NCI-H187 treated with DMSO at 0.1 percent for 48 hours (cell line): ENCODE measurements around the gene GNAI1.

Experiments
- DNase-seq: peaks from one replicate; lab custom pipeline; 2025; lab: John Stamatoyannopoulos, UW

The GNAI1 gene

DNA sequence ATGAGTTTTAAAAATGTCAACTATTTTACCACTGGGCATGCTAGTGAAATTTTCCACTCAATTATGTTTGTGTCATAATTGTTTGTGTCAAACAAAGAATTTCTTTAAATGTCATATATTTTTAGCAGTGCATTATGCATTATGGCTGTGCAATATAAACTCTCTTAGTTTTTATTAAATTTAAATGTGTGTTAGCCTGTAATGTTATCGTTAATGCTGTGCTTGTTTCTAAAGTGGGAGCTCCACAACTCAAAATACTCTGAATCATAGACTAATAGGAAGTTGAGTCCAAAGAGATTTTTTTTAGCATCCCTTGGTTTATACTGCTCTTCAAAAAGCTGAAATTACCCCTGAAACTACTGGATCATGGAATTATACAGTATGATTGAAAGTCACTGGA is 26.8 kb downstream of the GNAI1 start:
- DNase-seq, result no peak

DNA sequence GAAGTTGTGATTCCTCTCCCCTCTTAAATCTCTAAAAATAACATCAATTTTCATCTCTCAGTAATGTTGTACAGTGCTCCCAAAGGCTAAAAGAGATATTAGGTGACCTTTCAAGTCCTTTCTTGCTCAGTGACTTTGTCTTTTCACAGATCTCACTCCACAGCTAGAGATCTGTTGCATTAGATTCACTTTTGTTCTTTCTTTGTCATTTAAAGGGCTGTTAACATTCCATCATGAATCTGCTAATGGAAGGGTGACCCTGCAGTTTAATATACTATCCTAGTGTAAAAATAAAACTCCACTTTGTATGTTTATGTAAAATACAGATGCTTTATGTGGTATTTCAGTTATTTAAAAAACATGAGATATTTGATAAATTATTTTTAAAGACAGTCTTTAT is 30.5 kb downstream of the GNAI1 start:
- DNase-seq, result no peak

DNA sequence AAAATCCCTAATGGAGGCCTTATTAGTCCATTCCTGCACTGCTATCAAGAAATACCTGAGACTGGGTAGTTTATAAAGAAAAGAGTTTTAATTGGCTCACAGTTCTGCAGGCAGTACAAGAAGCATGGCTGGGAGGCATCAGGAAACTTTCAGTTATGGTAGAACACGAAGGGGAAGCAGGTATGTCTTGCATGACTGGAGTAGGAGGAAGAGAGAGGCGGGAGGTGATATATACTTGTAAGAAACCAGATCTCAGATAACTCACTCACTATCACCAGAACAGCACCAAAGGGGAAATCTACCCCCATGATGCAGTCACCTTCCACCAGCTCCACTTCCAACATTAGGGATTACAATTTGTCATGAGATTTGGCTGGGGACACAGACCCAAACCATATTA is 35.8 kb downstream of the GNAI1 start:
- DNase-seq, result no peak

DNA sequence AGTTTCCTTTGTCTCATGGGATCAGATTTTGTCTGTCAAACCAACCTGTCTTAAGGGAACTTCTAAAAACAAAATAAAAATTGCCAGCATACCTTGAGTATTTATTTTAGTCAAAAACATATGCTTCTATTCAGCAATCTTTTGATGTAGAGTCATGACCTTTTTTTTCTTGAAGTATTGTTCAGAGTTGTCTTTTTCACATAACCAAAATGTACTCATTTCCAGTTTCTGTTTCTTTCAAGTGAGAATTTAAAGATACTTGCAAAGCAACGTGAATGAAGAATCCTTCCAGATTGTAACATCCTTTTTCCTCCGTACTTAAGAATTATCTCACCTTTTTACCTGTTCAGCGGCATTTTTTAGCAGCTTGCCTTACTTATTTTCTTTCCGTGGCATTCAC is 37.8 kb downstream of the GNAI1 start:
- no peak for DNase-seq

DNA sequence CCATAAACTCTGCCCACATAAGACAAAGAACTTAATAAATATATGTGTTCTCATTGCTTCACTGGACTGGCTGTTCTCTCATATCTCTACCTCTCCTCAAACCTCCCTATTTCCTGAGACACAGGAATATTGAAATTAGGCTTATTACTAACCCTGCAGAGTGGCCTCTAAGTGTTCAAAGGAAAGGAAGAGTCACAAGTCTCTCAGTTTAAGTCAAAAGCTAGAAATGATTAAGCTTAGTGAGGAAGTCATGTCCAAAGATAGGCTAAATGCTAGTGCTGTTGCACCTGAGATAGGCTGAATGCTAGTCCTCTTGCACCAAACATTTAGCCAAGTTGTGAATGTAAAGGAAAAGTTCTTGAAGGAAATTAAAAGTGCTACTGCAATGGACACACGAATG is 41.1 kb downstream of the GNAI1 start:
- no peak for DNase-seq

DNA sequence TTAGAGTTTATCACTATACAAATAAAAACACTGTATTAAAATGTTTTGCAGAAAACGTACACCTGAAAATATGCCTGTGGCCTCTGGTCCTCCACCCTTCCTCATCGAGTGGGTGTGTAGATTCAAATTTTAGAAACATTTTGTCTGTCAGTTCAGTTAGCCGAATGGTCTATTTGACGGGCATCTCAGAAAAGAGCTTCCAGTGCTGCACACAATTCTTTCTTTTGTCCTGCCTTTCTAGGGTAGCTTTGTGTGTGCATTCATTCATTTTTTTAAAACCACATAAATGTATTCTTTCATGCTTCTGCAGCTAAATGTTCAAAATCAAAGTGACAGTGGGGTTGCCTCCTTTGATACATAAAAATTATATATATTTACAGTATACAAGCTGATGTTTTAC is 46.8 kb downstream of the GNAI1 start:
- DNase-seq, result no peak

DNA sequence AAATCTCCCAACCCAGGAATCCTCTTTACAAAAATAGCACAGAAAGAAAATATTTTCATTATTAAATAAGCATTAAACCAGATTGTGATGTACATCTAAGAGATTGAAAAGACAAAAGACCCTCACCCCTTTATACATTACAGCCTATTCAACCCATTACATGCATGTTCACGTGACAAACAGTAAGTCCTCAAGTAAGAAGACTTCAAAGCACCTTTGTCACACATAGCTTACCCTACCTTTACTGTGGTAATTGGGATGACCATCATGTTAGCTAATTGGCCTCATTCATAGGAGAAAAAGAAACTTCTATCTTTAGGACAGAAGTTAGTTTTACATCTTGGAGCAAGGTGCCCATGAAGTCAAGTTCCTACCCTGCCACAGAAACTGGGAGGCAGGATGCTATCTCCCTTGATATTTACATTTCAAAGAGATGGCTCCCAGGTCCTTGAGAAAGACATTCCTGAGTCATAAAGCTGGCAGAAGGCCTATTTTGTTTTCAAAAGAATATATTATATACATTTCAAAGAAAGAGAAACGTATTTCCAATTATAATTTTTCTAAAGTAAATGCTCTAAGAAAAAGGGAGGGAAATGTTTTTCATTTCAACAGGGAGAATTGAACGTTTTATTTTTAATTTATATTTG is 48.1 kb downstream of the GNAI1 start:
- DNase-seq, result no peak

DNA sequence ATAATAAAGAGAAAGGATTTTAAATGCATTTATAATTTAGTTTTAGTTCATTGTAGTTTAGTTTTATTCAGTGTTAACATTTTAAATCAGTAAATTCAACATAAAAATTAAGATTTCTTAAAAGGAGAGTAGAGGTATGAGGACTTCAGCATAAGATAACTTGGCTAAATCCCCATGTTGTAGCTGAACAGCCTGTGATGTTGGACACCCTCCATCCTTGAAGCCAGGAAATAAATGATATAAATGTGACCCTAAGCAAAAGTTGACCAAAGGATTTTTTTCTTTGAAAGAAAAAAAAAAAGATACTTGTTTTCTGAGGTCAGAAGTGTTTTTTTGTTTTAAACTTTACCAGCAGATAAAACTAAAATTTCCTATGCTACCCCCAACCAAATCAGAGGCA is 48.7 kb downstream of the GNAI1 start:
- DNase-seq, result no peak

DNA sequence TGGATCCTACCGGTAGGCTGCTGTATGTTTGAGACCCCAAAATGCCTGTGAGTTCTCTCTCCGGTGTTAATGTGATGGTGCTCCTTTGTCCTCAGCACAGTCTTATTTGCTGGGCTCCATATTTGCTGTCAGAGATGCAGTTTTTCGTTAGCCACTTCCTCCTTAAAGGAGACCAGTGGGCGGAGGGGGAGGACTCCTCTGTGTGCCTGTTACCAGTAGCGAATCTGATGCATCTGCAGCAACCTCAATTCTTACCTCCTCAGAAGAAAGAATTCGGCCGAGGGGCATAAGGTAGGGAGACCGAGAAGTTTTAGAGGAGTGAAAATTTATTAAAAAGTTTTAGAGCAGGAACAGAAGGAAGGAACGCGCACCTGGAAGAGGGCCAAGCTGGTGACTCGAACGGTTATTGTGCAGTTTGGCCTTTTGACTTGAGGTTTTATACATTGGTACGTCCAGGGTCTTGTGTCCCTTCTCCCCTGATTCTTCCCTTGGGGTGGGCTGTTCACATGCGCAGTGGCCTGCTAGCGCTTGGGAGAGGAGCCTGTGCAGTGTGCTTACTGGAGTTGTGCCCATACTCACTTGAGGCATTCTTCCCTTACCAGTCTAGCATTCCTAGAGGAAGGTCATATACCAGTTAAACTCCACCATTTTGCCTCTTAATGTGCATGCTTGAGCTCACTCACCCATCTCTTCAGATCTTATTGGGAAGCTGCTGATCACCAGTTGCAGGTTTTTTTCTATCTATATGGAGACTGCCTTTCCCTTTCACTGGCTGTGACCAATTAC is 49.5 kb downstream of the GNAI1 start:
- DNase-seq, result no peak

DNA sequence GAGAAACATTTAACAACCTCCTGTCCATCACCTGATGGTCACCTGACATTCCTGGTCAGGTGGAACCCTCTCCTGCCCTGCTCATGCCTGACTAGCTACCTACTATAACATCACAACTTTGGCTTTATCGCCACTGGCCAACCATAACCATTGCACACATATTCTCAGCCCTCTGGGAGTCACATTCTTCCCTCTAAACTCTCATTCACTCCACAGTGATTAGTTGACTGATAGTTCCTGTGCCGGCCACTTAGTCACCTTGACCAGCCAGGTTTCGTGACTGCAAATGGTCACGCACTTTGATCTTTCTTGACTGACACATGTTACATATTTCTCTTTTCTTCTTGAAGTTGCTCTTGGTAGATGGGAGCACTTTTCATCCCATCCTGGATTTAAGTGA is 50.1 kb downstream of the GNAI1 start:
- DNase-seq, result no peak

DNA sequence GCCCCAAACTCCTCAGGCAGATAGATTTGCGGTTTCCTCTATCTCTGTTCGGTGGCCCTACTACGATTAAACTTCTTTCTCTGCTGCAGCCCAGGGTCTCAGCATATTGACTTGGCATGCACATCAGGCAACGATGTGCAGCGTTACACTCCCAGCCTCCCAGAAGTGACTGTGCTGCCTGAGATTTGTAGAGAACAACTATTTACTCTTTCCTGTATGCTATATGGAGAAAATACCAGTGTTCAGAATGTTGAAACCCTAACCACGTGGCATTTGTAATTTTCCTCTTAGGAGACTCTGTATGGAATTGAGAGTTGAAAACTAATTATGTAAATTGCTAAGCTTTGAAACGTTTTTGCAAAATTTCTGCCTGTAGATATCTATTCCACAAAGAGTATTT is 50.9 kb downstream of the GNAI1 start:
- no peak for DNase-seq

DNA sequence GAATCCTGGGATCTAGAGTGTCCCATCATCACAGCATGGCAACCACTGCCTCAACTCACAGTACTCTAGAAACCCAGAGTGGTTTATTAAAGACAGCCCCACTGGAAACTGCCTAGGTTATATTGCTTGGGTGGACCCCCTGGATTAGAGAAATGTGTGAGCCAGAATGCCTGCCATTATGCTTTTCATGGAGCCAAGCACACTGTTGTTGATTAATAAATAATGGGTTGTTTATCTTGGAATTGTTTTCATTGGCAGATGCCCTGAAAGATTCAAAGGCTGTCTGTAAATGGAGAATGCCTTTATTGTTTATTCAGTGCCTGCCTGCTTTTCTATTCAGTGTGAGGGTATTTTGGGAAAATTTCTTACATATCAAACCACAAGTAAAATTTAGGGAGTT is 52.1 kb downstream of the GNAI1 start:
- DNase-seq, result no peak

DNA sequence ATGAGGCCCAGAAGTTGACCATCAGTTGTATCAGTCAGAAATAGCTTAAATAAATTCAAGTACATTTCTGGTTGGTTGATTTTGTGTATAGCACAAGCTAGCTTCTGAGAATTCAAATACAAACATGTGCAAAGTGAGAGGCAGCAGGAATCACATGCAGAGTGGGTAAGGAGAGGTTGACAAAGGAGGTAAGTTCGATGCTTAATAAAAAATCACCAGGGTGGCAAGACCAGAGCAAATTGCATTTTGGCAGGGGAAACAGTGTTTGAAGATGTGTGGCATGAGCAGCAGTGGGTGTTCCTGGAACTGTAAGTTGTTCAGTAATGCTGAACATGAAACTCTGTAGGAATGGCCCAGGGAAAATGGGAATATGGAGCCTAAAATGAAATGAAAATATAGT is 52.6 kb downstream of the GNAI1 start:
- no peak for DNase-seq

DNA sequence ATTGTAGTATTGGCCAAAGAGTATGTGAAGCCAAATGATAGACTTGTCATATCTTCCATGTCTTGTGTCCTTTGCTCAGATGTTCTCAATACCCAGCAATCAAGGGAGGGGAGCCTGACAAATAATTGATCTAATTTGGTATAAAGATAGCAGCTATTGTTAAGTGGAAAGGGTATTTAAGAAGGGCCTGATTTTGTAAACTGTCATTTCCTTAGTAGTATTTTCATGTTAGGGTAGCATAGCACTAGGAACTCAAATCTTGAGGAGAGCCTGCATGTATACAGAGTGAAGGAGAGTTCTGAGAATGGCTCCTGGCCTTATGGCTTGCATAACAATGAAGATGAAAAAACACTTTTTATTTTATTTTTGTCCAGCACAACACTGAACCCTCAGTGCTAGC is 53.1 kb downstream of the GNAI1 start:
- no peak for DNase-seq

DNA sequence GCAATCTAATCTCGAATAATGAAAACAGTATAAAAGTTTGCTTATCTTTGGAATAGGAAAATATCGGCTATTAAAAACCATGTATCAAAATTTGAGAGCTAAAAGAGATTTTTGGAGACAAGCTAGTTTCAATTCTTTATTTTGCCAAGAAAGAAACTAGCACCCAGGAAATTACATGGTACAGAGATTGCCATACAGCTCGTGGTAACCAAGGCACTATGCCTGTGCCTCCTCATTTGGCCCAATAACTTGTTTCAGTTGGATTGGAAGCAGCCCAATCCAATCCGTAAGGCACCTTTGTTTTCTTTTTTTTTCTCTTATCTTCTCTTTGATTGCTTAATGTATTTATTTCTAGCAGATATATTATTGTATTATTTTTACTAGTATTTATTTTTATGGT is 55.0 kb downstream of the GNAI1 start:
- no peak for DNase-seq

DNA sequence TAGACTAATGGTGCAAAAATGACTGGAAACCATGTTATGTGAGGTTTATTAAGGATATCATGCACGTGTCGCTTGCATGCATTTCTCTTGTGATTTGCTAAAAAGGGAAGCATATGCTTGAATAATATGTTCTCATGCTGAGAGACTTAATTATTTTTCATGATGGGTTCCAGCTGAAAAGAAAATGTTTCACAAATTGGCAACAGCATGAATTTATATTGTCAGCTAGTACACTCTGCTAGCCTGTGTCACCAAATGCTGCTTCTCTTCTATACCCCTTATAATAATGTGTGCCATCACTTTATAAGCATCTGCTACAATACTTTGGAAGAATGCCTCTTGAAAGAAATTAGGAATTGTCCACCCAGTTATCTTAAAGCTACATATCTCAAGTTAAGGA is 63.0 kb downstream of the GNAI1 start:
- no peak for DNase-seq

DNA sequence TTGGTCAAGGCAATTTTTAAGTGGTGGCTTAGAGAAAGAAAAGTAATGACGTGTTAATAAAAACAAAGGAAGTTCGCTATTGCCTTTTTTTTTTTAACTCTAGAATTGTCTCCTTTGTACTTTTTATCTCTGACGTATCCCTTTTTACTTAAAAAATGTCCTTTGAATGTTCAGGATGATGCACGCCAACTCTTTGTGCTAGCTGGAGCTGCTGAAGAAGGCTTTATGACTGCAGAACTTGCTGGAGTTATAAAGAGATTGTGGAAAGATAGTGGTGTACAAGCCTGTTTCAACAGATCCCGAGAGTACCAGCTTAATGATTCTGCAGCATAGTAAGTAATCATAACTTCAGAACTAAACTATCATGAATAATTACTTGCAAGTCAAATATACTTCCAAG is 64.4 kb downstream of the GNAI1 start:
- no peak for DNase-seq

DNA sequence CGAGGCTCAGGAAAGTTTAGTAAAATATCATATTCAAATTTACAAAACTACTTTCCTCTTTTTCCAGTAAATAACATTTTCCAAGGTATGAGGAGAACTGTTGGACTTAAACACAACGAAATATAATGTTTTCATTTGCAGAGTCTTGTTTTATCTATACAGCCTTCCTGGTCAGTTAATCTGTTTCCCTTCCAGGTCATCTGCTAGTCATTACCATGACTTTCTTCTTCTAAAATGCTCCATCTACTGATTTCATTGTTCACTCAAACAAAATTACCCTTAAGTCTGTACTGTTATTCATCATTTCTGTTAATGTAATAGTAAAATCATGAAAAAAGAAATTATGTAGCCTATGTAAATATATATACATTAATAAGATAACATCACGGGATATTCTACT is 69.8 kb downstream of the GNAI1 start:
- no peak for DNase-seq

DNA sequence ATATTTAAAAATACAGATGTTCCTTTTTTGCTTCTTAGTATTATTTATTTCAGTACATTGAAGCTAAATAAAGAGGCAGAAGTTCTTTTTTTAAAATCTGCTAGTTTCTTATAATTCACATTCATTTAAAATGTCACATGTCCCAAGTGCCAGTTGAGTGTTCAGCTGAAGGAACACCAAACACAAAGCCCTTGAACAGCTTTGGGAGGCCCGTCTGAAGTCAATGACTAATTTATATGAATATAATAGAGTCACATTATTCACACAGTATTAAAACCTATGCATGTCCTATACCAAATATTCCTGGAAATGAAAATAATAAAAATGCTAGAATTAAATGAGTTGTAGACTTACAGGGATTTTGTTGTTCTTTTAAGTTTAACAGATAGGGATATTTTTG is 70.3 kb downstream of the GNAI1 start:
- no peak for DNase-seq

DNA sequence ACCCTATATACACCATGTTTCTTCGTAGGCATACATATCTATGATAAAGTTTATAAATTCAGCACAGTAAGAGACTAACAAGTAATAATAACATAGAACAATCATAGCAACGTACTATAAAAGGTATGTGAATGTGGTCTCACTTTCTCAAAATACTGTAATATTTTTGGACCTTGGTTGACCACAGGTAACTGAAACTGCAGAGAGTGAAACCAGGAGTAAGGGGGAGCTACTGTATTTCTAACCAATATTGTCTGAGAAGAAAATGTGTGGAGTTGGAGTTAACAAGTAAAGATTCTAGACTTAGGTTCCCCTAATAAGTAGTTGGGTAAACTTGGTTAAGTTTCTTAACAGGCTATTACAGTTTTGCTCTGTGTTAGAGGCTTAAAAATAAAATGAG is 72.1 kb downstream of the GNAI1 start:
- no peak for DNase-seq

DNA sequence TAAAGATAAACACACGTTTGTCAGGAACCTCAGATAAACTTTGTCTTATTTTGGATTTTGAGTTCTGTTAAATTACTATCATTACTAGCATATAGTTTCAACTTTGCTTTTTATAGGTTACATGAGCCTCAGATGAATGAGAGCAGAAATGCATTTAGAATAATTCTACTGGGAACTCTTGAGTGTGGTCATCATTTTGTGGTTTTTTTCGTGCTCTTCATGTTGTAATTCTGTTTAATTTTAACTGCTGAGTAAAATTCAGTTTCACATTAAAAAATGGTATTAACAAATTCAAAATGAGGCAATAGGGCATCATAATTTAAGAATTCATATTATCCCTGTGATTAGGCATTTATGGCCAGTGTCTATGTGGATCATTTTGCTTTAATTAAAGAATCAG is 72.9 kb downstream of the GNAI1 start:
- DNase-seq, result no peak

DNA sequence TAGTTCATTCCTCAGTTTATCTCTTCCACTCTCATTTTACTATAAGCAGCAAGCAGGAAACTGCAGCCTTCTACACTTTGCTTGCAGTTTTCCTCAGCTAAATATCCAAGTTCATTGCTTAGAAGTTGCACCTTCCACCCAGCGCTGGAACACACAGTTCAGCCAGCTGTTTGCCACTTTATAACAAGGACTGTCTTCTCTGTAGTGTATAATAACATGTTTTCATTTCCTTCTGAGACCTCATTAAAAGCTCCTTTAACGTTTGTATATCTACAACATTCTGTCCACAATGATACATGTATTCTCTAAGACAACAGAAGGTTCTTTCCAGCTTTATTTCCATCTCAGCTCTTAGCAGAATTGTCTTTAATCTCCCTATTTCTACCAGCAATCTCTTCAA is 74.1 kb downstream of the GNAI1 start:
- no peak for DNase-seq

DNA sequence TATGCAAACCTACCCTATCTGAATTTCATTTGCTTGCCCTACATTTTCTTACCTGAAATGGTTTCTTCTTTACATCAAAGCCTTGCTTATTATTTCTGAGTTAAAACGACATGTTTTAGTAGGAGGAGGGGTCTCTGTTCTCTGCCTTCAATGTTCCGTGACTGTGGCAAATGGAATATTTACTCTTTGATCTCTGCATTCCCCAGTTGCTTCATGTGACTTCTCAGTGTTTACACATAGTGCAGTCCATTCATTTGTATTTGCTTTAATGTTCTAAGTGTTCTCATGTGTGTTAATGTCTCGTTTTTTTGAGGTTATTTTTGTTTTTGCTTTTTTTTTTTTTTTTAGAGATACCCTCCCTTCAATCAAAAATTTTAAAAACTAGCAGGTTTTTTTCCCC is 75.8 kb downstream of the GNAI1 start:
- peak; percentile 62 for DNase-seq

DNA sequence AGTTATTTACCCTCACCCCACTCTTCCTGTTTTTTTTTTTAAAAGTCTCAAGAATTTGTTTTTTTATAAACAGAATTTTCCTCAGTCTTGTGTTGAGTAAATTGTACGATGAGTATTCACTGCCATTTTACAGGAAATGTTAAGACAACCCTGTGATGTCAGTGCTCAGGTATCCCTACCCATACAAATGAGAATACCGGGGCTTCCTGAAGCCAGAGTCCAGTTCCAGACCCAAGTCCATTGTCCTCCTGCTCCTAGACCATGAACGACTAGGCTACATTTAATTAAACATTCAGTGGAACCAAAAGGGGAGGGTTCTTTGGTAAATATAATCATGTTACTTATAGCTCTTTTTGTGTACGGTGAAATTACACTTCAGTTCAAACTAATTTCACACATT is 79.2 kb downstream of the GNAI1 start:
- no peak for DNase-seq
